Measurements from ENCODE around the gene CCDC141. TPM values are rescaled to one million over a fixed set of nuclear protein-coding genes. Genes with fewer than 3 reads are reported as not detected.

The CCDC141 gene
- polyA plus RNA-seq, 2 of the 4 experiments (the other 2 are of a cell fraction), result not detected

GRCh38 chr2:178829981-178830380, 220.0 kb downstream of the CCDC141 start:
- CTCF ChIA-PET, result no interaction called here
- FAIRE-seq (no peak), DNase-seq (ENCODE audit: low read depth in 1 of 2, low spot score in 1 of 2) (no peak), ATAC-seq (no peak)
- 34% methylated on average over 3 of the region's 3 CpGs for WGBS (ENCODE audit: missing lambda C conversion rate)
- TF ChIP-seq EHF (CRISPR knock-in tag; IDR thresholded peaks at IDR 0.05) (no peak), ZNF302 (CRISPR knock-in tag; IDR thresholded peaks at IDR 0.05) (no peak)
- Histone ChIP-seq H3K4me1 (no peaks in the 10 kb centered on the region), H3K9me3 (no peaks in the 10 kb centered on the region), H3K4me2 (no peak overlapping the region), H3K4me3 (no peak overlapping the region), H3K27ac (no peak overlapping the region)
- POLR2A ChIA-PET, result no interaction called here

- Histone ChIP-seq H3K27ac (no peak overlapping the region), H3K4me3 (no peak overlapping the region), H3K9me3 (no peaks in the 10 kb centered on the region), H3K4me2 (no peak overlapping the region), H3K4me1 (no peaks in the 10 kb centered on the region)
- no peak for ATAC-seq
- ChIA-PET POLR2A (no interaction called here), CTCF (no interaction called here)
- no peak for TF ChIP-seq NFE2L2 (conservative IDR thresholded peaks at IDR 0.05; ENCODE audit: low read length)
- TF ChIP-seq HES2 (IDR thresholded peaks at IDR 0.05), result no peak
- no peak for TF ChIP-seq PBX3 (IDR thresholded peaks at IDR 0.05)
- no peak for TF ChIP-seq RNF2 (IDR thresholded peaks at IDR 0.05; ENCODE audit: borderline replicate concordance, low read depth)
- no peak for TF ChIP-seq EP300 (IDR thresholded peaks at IDR 0.05)
- no peak for TF ChIP-seq HEYL (CRISPR knock-in tag; IDR thresholded peaks at IDR 0.05)
- no peak for TF ChIP-seq BCL3 (IDR thresholded peaks at IDR 0.05)
- TF ChIP-seq MYC (IDR thresholded peaks at IDR 0.05; ENCODE audit: borderline replicate concordance, low read length), result no peak
- no peak for TF ChIP-seq FOSL2 (IDR thresholded peaks at IDR 0.05)
- no peak for TF ChIP-seq FOSL2 (CRISPR knock-in tag; IDR thresholded peaks at IDR 0.05)
- no peak for TF ChIP-seq HDAC2 (IDR thresholded peaks at IDR 0.05)
- no peak for TF ChIP-seq ZNF302 (CRISPR knock-in tag; IDR thresholded peaks at IDR 0.05)
- no peak for TF ChIP-seq NR3C1 (IDR thresholded peaks at IDR 0.05)
- no peak for TF ChIP-seq EHMT2 (IDR thresholded peaks at IDR 0.05; ENCODE audit: low read depth)
- TF ChIP-seq HOXB5 (CRISPR knock-in tag; IDR thresholded peaks at IDR 0.05), result no peak
- no peak for TF ChIP-seq CHD2 (IDR thresholded peaks at IDR 0.05; ENCODE audit: low read length, partially characterized antibody)
- no peak for TF ChIP-seq FOXS1 (CRISPR knock-in tag; IDR thresholded peaks at IDR 0.05)
- no peak for TF ChIP-seq HOXA7 (CRISPR knock-in tag; IDR thresholded peaks at IDR 0.05)
- TF ChIP-seq KDM5A (IDR thresholded peaks at IDR 0.05), result no peak
- TF ChIP-seq KDM1A (IDR thresholded peaks at IDR 0.05; ENCODE audit: low read depth), result no peak
- no peak for DNase-seq (ENCODE audit: low read depth in 1 of 2, low spot score in 1 of 2)
- WGBS (ENCODE audit: missing lambda C conversion rate), result 42% methylated on average over 3 of the region's 3 CpGs
- FAIRE-seq, result no peak
Measured at GRCh38 chr2:178829299-178829960, 220.5 kb downstream of the CCDC141 start.

- 46% methylated on average over 4 of the region's 4 CpGs for WGBS (ENCODE audit: missing lambda C conversion rate)
- DNase-seq (ENCODE audit: low read depth in 1 of 2, low spot score in 1 of 2) (no peak), FAIRE-seq (no peak), ATAC-seq (no peak)
- Histone ChIP-seq H3K4me3 (no peak overlapping the region), H3K4me1 (no peaks in the 10 kb centered on the region), H3K9me3 (no peaks in the 10 kb centered on the region), H3K27ac (no peak overlapping the region), H3K4me2 (no peak overlapping the region)
- CTCF ChIA-PET, result no interaction called here
- TF ChIP-seq HES2 (IDR thresholded peaks at IDR 0.05) (no peak), USF2 (IDR thresholded peaks at IDR 0.05) (no peak), RAD21 (conservative IDR thresholded peaks at IDR 0.05 in 1 of 2, IDR thresholded peaks at IDR 0.05 in 1 of 2) (no peak), SMC3 (IDR thresholded peaks at IDR 0.05) (no peak), NR3C1 (IDR thresholded peaks at IDR 0.05) (no peak), MAFK (IDR thresholded peaks at IDR 0.05; ENCODE audit: partially characterized antibody) (no peak), FOSB (CRISPR knock-in tag; IDR thresholded peaks at IDR 0.05) (no peak), ZFP36 (IDR thresholded peaks at IDR 0.05; ENCODE audit: borderline replicate concordance, partially characterized antibody) (no peak), HOXA7 (CRISPR knock-in tag; IDR thresholded peaks at IDR 0.05) (no peak), HOXB5 (CRISPR knock-in tag; IDR thresholded peaks at IDR 0.05) (no peak), FOSL2 (IDR thresholded peaks at IDR 0.05) (no peak), FOSL2 (CRISPR knock-in tag; IDR thresholded peaks at IDR 0.05) (no peak), RNF2 (IDR thresholded peaks at IDR 0.05; ENCODE audit: borderline replicate concordance, low read depth) (no peak)
- POLR2A ChIA-PET, result no interaction called here
Measured at GRCh38 chr2:178828486-178828881, 221.5 kb downstream of the CCDC141 start.

Data from A549 (cell line).